ENCODE measurements around the gene SYT4.
A peak's percentile ranks its signal among the peaks of the same experiment; 100 is the strongest.

SYT4 gene

GRCh38 chr18:43271593-43272432 is 5.5 kb downstream of the SYT4 start:
- H3K4me3 ChIP-seq (ENCODE audit: low read depth, low read length) = no peak overlapping the region
- peak; percentile 81 for DNase-seq (ENCODE audit: low read depth)
- peak; percentile 84 for TF ChIP-seq CTCF (conservative IDR thresholded peaks at IDR 0.05; ENCODE audit: low read depth, low read length)

- H3K4me3 ChIP-seq (ENCODE audit: low read depth, low read length) = no peak overlapping the region
- DNase-seq (ENCODE audit: low read depth) = no peak
- TF ChIP-seq CTCF (conservative IDR thresholded peaks at IDR 0.05; ENCODE audit: low read depth, low read length) = no peak
Observed at GRCh38 chr18:43267818-43268217, 9.5 kb downstream of the SYT4 start.

GRCh38 chr18:43265465-43265864 is 11.8 kb downstream of the SYT4 start:
- DNase-seq (ENCODE audit: low read depth) = no peak
- no peak for TF ChIP-seq CTCF (conservative IDR thresholded peaks at IDR 0.05; ENCODE audit: low read depth, low read length)
- H3K4me3 ChIP-seq (ENCODE audit: low read depth, low read length) = no peak overlapping the region

GRCh38 chr18:43248610-43249249 is 28.6 kb downstream of the SYT4 start:
- no peak overlapping the region for H3K4me3 ChIP-seq (ENCODE audit: low read depth, low read length)
- DNase-seq (ENCODE audit: low read depth) = no peak
- TF ChIP-seq CTCF (conservative IDR thresholded peaks at IDR 0.05; ENCODE audit: low read depth, low read length) = no peak

GRCh38 chr18:43247944-43248343 is 29.3 kb downstream of the SYT4 start:
- H3K4me3 ChIP-seq (ENCODE audit: low read depth, low read length) = no peak overlapping the region
- DNase-seq (ENCODE audit: low read depth) = no peak
- TF ChIP-seq CTCF (conservative IDR thresholded peaks at IDR 0.05; ENCODE audit: low read depth, low read length) = no peak

GRCh38 chr18:43238429-43238828 is 38.9 kb downstream of the SYT4 start:
- no peak for TF ChIP-seq CTCF (conservative IDR thresholded peaks at IDR 0.05; ENCODE audit: low read depth, low read length)
- H3K4me3 ChIP-seq (ENCODE audit: low read depth, low read length) = no peak overlapping the region
- DNase-seq (ENCODE audit: low read depth) = no peak

All from choroid plexus epithelial cell (primary cell).